HG03159 (cell line): ENCODE results near the gene GASK1A.

Experiments
- ATAC-seq: cut with Tn5 transposase; IDR thresholded peaks from one replicate; pipeline ENCODE4 v1.9.1; 2021; ENCODE audit warnings: mild to moderate bottlenecking, moderate library complexity; ENCODE audit not compliant: unreplicated experiment

The GASK1A gene

GRCh38 chr3:42982645-42983412, 3.7 kb downstream of the GASK1A start:
- no peak for ATAC-seq

DNA sequence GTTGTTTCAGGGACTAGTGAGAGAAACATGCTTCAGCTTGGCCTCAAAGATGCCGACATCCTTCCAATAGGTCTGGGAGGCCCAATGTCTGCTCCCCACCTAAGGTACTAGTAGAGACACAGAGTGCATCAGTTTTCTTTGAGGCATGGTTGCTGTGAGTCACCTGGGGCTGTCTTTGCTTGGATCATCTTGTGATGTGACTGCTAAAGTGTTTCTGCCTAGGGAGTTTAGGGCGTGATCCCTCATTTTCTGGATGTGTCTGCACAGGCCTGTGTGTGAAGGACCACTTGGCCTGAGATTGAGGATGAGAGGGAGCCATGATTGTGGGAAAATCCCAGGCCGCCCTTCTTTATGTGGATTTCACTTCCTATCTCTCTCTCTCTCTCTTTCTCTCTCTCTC, 4.8 kb downstream of the GASK1A start:
- no peak for ATAC-seq

DNA sequence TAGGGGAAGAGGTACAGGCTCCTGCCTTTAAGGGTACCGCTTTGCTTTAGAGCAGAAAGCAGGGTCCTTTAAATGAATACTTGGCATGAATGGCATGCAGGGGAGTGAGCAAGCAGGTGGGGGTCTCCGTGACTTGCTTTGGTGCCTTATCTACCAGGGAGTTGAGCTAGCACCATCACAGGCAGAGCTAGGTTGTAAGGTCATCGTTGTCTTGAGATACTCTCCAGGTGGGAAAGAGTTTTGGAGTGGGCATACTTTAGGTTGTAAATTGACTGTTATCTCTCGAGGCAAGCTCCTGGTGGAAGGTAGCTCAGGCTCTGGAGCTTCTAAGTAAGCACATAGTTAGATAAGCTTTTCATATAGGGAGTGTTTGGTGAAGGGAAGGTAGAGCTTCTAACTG, 5.6 kb downstream of the GASK1A start:
- no peak for ATAC-seq

DNA sequence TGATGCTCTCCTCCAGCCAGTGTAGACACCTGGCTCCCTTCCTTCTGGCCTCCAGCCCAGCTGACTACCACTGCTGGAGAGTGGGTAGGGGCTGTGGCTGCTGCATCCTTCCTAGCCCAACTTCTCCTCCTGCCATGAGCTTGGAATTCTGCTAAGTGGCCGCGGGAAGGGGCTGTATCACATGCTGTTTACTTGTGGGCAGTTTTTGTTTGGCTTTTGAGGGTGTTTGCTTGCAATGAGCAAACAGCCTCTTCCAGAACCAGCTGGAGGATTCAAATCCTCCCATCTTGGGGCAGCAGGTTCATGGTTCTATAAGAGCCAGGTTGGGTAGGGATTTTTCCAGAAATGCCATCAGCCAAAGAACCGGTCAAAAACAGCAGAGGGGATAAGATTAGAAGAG, 9.0 kb downstream of the GASK1A start:
- ATAC-seq = no peak

DNA sequence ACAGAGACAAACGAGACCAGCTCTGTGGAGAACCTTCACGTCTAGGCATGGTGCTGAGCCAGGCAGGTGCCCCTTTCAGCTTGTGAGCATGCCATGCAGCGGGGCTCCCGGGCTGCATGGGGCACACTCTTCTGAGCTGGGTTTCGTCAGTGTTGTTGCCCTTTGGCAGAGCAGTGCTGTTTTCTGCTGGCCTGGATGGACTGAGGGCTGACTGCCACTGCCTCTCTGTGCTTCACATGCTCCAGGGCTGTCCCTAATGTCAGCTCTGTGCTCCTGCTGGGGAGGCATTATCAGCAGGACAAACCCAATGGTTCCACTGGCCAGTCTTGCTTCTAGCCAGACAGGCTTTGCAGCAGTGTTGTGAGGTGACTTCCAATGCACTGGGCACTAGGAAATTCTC, 9.5 kb downstream of the GASK1A start:
- ATAC-seq = no peak

- no peak for ATAC-seq
These were observed 12.5 kb downstream of the GASK1A start for GRCh38 chr3:42991341-42992315.

- ATAC-seq = no peak
These were observed 15.5 kb downstream of the GASK1A start for GRCh38 chr3:42994595-42994994.

DNA sequence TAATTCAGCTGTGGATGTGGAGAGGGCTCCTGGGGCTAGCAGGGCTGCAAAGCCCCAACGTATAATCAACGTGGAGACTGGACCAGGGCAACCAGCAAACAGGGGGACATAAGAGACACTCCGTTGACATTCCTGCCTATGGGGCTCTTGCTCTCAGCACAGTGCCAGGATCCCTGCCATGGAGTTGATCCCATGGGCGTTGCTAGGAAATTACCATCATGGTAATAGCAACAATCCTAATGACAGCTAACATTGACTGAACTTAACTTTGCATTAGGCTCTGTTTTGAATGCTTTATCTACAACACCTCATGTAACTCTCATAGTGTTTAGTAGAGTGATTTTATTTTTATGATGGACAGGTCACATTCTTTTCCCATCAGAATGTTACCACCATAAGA, 16.9 kb downstream of the GASK1A start:
- no peak for ATAC-seq

DNA sequence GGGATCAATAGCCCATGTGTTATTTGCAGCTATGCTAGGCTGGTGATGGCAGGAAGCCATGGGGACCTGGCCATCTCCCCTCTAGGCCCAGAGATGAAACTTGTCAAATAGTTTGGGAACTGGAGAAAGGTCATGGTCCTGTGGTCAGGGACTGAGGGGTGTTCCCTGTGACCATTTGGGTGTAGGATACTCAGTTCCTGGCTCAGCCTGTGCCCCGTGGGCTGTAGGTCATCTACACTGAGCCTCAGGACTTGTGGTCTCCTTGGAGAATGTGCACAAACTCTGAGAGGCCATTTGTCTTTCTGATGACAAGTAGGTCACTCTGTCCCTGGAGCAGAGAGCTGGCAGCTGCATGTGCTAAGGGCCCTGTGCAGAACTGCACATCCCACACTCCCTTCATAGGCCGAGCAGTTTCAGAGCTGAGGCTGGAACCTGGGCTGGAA, 17.5 kb downstream of the GASK1A start:
- no peak for ATAC-seq

- ATAC-seq = no peak
These were observed 20.1 kb downstream of the GASK1A start for GRCh38 chr3:42999212-42999611.

GRCh38 chr3:42999632-43000031, 20.5 kb downstream of the GASK1A start:
- ATAC-seq = no peak

DNA sequence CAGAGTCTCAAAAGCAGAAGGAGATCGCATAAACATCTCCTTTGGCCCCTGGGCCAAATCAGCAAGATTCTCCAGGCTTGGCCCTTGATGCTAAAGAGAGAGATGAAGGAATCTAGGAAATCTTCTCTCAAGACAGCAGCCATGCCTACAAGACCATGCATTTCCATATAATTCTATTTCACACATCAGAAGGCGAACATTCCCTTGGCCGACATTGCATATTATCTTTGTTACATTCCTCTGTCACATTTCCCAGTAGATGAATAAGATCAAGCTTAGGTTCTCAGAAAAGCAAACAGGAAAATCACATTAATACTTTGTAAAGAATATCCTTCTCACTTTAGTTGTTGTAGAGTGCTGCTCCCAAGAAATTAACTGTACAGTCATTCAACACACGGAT, 21.3 kb downstream of the GASK1A start:
- no peak for ATAC-seq

DNA sequence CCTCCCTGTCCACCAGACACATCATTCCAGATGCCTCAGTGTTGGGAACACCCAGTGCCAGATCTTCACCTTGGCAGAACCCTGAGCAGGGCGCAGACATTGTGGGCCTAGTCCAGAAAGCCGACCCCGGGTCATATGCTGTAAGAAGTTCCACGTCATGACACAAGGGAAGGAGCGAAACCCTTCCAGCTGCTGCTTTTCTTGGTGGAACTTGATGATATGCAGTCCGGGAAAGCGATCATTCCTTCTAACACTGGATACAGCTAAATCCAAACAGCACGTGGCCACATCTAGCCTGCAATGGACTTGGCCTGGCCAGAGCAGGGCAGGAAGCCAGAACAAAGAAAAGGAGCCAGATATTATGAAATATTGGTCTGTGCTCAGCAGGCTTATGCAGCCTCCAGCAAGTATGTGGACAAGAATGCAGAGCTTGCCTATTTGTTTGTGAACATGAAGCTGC, 22.0 kb downstream of the GASK1A start:
- no peak for ATAC-seq

GRCh38 chr3:43001556-43002121, 22.5 kb downstream of the GASK1A start:
- ATAC-seq = no peak

DNA sequence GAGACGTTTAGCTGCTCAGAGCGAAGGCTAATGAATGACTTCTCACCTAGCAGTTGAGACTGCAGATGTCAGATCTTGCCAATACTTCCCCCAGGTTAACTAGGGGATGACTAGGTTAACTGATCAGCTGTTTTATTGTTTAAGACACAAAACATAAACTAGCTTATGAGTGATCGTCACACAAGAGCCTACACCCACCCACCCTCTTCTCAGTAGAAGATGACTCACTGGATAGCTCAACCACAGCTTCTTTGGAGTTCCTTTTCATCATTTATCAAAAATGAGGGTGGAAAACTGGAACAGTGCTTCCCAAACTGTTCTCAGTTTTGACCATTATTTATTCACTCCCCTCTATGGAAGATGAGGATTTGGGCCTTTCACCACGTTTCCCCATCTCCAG, 25.2 kb downstream of the GASK1A start:
- ATAC-seq = no peak

GRCh38 chr3:43005253-43005652, 26.1 kb downstream of the GASK1A start:
- ATAC-seq = no peak

- no peak for ATAC-seq
These were observed 26.9 kb downstream of the GASK1A start for GRCh38 chr3:43005981-43006380.

GRCh38 chr3:43006825-43007224, 27.7 kb downstream of the GASK1A start:
- ATAC-seq = no peak

DNA sequence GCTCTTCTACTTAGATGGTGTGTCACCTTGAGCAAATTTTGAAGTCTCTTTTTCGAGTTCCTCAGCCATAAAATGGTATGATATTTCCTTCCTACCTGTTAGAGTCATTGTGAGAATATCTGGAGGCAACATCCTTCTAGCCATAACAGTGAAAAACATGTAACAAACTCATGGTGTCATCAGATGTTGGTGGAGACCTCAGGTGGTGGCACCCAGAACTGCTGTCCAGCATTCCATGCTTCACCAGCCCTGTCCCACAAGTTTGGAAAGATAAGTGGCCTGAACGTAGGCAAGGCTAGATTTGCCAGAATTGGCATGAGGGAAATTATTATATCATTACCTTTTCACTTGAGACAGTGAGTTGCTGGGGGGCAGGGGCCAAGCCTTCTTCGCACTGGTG, 30.4 kb downstream of the GASK1A start:
- no peak for ATAC-seq

DNA sequence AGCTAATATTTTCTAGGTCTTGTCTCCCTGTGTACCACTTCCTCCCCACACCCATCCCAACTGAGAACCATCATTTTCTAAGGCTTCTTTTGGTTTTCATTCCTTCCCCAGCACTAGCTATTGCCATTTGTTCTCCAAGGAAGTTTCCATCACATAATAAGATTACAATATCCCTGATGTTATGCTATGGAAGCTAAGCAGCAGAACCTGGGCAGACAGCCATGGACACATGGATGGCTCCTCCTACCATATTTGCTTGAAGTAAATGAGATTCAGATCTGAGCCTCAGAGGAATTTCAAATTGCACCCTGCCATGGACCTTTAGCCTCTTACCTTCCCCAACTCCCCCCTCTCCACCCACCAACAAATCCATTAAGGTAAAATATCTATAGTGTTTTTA, 31.5 kb downstream of the GASK1A start:
- ATAC-seq = no peak

DNA sequence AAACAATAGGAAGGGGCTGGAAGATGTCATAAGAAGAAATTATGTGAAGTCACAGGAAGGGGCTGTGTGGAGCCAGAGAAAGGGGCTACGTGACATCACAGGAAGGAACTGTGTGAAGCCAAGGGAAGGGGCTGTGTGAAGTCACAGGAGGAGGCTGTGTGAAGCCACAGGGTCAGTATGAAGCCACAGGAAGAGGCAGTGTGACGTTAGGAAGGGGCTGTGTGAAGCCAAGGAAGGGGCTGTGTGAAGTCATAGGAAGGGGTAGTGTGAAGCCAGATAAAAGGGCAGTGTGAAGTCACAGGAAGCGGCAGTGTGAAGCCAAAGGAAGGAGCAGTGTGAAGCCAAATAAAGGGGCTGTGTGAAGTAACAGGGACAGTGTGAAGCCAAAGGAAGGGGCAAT, 32.5 kb downstream of the GASK1A start:
- no peak for ATAC-seq

- no peak for ATAC-seq
These were observed 33.1 kb downstream of the GASK1A start for GRCh38 chr3:43012174-43012573.
